WI38 (cell line): Measurements from ENCODE around the gene PLA2G6.

Source experiments
- H3K4me3 ChIP-seq: 2 replicates; pipeline ENCODE4 v1.5.1; 2011; ENCODE audit warnings: low read depth, mild to moderate bottlenecking, control low read depth, low read length
- CTCF ChIP-seq: IDR thresholded peaks from 2 replicates; pipeline ENCODE4 v1.5.1; 2012; ENCODE audit warnings: low read depth, mild to moderate bottlenecking, control low read depth, low read length

PLA2G6 gene

GRCh38 chr22:38203090-38203810 lies 21.6 kb upstream of the PLA2G6 start:
- H3K4me3 ChIP-seq = peak overlapping the region; percentile 69
- TF ChIP-seq CTCF = no peak

GRCh38 chr22:38202437-38203089 lies 20.9 kb upstream of the PLA2G6 start:
- peak overlapping the region; percentile 69 for H3K4me3 ChIP-seq
- no peak for TF ChIP-seq CTCF

- H3K4me3 ChIP-seq = peak within 1 kb of the TSS; percentile 69
- TF ChIP-seq CTCF = no peak
These were observed 20.2 kb upstream of the PLA2G6 start, which contains the start of gene MAFF for GRCh38 chr22:38201711-38202436. Gene MAFF, plus strand, starts transcription at chr22:38201994. Its CDS starts 11,860 bp downstream, at chr22:38213854.

- peak overlapping the region; percentile 48 for H3K4me3 ChIP-seq
- TF ChIP-seq CTCF = no peak
These were observed 19.7 kb upstream of the PLA2G6 start for GRCh38 chr22:38201371-38201710.

GRCh38 chr22:38199826-38200559 lies 18.4 kb upstream of the PLA2G6 start:
- TF ChIP-seq CTCF = no peak
- H3K4me3 ChIP-seq = no peak overlapping the region

GRCh38 chr22:38196791-38197419 lies 15.3 kb upstream of the PLA2G6 start:
- no peak for TF ChIP-seq CTCF
- H3K4me3 ChIP-seq = no peak overlapping the region
